ENCODE data around the gene PEX16. TPM values are rescaled to one million over a fixed set of nuclear protein-coding genes. Genes with fewer than 3 reads are reported as not detected.

Gene PEX16
- total and polyA plus RNA-seq, 9 of the 15 experiments (the other 6 are each of a cell fraction or from before 2014, with no cell fraction given): 1.5 to 43.9 (median 14.6) TPM

DNA sequence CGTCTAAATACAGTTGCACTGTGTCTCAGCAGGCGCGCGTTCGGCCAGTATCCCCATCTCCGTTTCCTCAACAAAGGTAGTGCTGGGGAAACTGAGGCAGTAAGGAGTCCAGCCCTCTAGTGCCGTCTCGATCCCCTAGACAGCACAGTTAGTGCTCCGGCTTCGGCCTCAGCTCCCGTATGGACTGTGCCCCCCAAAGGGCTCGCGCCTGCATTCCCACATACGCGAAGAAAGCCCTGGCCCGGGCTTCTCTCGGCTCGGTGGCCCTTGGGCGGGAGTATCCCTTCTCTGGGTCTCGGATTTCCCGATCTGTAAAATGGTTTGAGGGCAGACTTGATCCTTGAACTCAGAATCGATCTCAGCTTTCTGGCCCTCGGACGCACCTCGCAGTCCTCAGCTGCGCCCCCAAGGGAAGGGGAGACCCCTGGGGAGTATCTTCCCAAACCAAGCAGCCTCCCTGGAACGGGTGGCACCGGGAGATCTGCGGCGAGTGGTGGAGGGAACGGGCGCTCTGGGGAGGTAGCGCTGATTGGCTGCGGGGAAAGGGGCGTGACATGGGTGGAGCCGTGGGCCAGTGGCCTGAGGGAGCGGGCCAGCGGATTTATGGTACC, 759 bp upstream of the PEX16 start (continued):
- TF ChIP-seq MBD2 (IDR thresholded peaks at IDR 0.05; ENCODE audit: borderline replicate concordance, low read depth): no peak
- TF ChIP-seq SAP30 (IDR thresholded peaks at IDR 0.05; ENCODE audit: borderline replicate concordance, insufficient read depth, low read depth, low read length, poor library complexity, severe bottlenecking): peak; percentile 67
- no peak for TF ChIP-seq PATZ1 (CRISPR knock-in tag; IDR thresholded peaks at IDR 0.05; ENCODE audit: borderline replicate concordance)
- TF ChIP-seq, protein P1, sequence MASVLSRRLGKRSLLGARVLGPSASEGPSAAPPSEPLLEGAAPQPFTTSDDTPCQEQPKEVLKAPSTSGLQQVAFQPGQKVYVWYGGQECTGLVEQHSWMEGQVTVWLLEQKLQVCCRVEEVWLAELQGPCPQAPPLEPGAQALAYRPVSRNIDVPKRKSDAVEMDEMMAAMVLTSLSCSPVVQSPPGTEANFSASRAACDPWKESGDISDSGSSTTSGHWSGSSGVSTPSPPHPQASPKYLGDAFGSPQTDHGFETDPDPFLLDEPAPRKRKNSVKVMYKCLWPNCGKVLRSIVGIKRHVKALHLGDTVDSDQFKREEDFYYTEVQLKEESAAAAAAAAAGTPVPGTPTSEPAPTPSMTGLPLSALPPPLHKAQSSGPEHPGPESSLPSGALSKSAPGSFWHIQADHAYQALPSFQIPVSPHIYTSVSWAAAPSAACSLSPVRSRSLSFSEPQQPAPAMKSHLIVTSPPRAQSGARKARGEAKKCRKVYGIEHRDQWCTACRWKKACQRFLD (CRISPR knock-in tag; IDR thresholded peaks at IDR 0.05): no peak
- TF ChIP-seq BCOR (IDR thresholded peaks at IDR 0.05): peak; percentile 92
- no peak for TF ChIP-seq ZKSCAN3 (CRISPR knock-in tag; IDR thresholded peaks at IDR 0.05)
- TF ChIP-seq, protein P2, sequence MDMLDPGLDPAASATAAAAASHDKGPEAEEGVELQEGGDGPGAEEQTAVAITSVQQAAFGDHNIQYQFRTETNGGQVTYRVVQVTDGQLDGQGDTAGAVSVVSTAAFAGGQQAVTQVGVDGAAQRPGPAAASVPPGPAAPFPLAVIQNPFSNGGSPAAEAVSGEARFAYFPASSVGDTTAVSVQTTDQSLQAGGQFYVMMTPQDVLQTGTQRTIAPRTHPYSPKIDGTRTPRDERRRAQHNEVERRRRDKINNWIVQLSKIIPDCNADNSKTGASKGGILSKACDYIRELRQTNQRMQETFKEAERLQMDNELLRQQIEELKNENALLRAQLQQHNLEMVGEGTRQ (CRISPR knock-in tag; IDR thresholded peaks at IDR 0.05): no peak
- TF ChIP-seq MCM5 (IDR thresholded peaks at IDR 0.05; ENCODE audit: low read depth): no peak
- TF ChIP-seq MYBL2 (IDR thresholded peaks at IDR 0.05; ENCODE audit: low read depth): no peak
- no peak for TF ChIP-seq MYBL2 (CRISPR knock-in tag; IDR thresholded peaks at IDR 0.05; ENCODE audit: borderline replicate concordance)
- TF ChIP-seq ZNF695 (CRISPR knock-in tag; IDR thresholded peaks at IDR 0.05): no peak
- TF ChIP-seq ZSCAN29 (IDR thresholded peaks at IDR 0.05): no peak
- no peak for TF ChIP-seq BACH1 (tag; IDR thresholded peaks at IDR 0.05)
- TF ChIP-seq ZKSCAN8 (CRISPR knock-in tag; IDR thresholded peaks at IDR 0.05): no peak
- no peak for TF ChIP-seq ZC3H11A (IDR thresholded peaks at IDR 0.05; ENCODE audit: low read depth, low read length)
- no peak for TF ChIP-seq CBFB (CRISPR knock-in tag; IDR thresholded peaks at IDR 0.05)
- TF ChIP-seq ZNF197 (CRISPR knock-in tag; IDR thresholded peaks at IDR 0.05; ENCODE audit: low read depth): no peak
- peak; percentile 5 for TF ChIP-seq HNRNPLL (IDR thresholded peaks at IDR 0.05; ENCODE audit: low read depth, low read length, poor library complexity, severe bottlenecking)
- TF ChIP-seq MTA3 (IDR thresholded peaks at IDR 0.05; ENCODE audit: borderline replicate concordance): no peak
- TF ChIP-seq POLR2A (conservative IDR thresholded peaks at IDR 0.05): peak; percentile 51
- TF ChIP-seq ZNF184 (CRISPR knock-in tag; IDR thresholded peaks at IDR 0.05): no peak

All from K562 (cell line).